ENCODE results near the gene MTG1.

DNA sequence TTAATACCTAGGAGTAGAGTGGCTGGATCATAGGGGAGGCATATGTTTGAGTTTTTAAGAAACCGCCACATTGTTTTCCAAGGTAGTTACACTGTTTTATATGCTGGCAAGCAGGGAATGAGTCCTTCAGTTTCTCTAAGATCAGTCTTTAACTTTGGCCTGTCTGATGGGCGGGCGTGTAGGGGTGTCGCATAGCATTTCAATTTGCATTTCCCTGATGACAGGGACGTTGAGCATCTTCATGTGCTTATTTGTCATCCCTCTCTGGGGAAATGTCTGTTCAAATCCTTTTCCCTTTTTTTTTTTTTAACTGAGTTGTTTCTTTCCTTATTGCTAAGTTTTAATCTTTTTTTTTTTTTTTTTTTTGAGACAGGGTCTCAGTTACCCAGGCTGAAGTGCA is 9.8 kb downstream of the MTG1 start:
- TF ChIP-seq, protein P1, sequence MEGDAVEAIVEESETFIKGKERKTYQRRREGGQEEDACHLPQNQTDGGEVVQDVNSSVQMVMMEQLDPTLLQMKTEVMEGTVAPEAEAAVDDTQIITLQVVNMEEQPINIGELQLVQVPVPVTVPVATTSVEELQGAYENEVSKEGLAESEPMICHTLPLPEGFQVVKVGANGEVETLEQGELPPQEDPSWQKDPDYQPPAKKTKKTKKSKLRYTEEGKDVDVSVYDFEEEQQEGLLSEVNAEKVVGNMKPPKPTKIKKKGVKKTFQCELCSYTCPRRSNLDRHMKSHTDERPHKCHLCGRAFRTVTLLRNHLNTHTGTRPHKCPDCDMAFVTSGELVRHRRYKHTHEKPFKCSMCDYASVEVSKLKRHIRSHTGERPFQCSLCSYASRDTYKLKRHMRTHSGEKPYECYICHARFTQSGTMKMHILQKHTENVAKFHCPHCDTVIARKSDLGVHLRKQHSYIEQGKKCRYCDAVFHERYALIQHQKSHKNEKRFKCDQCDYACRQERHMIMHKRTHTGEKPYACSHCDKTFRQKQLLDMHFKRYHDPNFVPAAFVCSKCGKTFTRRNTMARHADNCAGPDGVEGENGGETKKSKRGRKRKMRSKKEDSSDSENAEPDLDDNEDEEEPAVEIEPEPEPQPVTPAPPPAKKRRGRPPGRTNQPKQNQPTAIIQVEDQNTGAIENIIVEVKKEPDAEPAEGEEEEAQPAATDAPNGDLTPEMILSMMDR (conservative IDR thresholded peaks at IDR 0.05), result no peak
- TF ChIP-seq ZFX (IDR thresholded peaks at IDR 0.05), result no peak
